ENCODE results near the gene TMEM107.

TMEM107 gene

DNA sequence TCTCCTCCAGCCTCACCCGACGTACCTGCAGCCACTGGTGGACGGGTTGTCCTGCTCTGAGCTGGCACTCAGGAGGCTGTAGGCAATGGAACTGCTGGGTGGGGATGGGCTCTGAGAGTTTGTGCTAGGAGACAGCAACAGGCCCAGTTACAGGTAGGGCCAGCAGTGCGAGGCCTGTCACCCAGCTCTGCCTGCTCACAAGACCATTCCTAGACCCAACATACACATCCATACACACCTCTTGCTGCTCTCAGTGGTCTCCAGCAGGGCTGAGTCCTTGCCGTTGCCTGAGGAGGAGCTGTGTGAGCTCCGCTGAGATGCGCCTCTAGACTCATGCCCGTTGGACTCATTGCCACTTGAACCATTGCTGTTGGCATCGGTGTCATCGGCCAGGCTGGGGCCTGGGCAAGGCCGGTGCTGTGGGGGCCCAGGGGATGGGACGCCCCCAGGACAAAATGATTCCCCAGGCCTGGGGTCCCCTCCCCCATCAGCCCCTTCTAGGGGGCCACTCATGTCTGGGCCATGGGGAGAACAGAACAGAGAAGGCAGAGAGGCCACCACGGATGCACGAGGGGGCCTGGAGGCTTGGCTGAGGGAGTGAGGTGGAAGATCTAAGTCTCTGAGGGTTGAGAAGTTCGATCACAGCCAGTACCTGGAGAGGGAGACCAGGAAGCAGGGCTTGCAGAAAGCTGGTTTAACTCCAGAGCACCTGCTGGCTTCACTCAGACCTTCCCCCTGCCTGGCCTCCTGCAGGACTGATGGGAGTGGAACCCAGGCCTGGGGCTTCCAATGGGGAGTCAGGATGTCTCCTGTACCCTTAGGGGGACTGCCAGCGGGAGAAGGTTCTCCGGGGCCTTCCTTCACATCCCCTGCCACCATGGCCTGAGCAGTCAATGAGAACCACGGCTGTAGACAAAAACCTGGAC lies 25.7 kb downstream of the TMEM107 start:
- DNase-seq (ENCODE audit: low read depth), result no peak

DNA sequence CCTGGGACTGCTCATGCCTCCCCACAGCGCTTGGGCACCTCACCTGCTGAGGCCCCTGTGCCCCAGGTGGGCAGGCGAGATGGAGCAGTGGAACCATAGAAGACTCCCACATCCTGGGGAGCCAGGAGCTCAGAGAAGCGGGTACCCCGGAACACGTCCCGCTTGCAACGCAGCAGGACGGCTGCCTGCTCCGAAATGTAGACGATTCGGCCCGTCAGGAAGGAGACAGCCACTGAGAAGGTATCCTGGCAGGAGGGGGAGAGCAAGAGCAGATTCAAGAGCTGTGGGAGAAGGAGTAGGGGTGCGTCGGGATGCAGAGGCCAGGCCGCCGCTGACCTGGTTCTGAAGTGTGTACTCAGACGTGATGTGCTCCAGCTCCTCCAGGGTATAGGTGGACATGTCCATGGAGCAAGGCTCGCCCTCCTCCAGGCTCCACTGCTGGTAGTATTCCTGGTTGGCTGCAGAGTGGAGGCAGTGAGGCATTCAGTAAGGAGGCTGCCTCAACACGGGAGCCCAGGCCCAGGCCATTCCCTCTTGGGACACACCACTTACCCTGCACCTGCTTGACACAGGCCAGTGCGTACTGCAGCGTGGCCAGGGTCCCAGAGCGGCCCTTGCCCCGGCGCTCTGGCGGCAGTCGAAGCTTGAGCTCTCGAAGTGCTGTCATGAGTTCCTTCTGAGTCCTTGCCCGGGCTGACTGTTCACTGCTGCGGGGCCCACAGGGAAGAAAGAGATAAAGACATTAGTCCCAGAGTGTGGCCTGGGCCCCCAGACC lies 26.6 kb downstream of the TMEM107 start:
- no peak for DNase-seq (ENCODE audit: low read depth)

DNA sequence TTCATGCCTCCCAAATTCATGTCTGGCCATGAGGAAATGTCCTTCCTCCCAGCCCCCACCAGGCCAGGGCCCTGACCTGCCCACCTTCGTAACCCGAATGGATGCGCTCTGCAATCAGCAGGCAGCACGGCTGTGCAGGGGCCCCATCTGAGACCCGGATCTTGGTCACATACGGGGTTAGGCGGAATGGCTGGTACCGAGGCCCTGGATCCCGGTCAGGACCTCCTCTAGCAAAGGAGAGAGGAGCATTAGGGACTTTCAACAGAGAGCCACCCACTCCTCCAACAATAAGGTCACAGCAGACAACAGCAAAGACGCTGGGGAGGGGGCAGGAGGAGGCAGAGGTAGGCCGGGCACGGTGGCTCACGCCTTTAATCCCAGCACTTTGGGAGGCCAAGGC lies 27.6 kb downstream of the TMEM107 start:
- no peak for DNase-seq (ENCODE audit: low read depth)

DNA sequence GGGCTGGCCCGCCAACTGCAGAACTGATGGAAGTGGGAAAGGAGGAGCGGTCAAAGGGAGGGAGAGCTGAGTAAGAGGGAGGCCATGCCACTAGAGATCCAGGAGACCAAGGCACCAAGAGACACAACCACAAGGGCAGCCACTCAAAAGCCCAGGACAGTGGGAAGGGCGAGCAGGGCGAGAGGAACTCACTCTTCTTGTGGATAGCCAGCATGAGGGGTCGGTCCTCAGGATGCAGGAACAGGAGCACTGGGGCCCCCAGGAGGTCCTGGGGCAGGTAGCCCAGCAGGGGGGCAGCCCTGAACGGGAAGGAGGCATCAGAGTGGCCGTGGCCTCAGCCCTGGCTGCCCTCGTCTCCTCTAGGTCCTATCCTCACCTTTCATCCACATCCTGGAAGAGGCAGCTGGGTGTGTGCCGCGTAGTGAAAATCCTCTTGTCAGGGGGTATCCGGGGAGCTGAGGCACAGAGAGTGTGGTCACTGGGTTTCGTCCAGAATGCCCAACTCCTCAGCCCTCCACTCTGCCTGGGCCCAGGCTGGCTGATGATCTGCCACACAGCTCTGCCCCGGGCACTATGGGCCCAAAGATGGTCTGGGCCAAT lies 28.3 kb downstream of the TMEM107 start:
- DNase-seq (ENCODE audit: low read depth), result no peak

DNA sequence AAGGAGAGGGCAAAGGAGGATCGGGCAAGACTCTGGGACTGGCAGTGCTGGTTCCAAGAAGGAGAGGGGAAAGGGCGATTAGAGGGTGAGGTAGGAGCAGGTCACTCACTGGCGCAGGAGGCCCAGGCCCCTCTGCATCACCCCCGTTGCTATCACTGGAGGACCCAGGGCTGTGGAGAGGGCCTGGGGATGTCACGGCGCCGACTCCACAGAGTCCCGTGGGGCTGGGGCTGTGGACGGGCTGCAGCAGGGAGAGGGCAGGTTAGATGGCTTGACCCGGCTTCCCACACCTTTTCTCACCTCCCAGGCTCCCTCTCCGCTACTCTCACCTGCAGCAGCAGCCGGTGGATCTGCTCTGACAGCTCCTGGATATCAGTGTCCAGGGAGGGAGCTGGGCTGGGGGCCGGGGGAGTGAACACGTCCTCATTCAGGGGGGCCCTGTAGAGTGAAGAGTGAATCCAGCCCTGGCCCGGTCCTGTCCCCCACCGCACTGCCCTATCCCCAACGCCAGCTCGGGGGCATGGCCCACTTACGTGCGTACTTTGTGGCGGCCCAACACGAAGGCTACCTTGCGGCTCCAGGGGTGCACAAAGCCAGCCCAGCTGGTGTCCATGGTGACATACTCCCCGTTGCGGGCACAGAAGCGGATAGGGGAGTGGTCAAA lies 28.9 kb downstream of the TMEM107 start:
- no peak for DNase-seq (ENCODE audit: low read depth)

DNA sequence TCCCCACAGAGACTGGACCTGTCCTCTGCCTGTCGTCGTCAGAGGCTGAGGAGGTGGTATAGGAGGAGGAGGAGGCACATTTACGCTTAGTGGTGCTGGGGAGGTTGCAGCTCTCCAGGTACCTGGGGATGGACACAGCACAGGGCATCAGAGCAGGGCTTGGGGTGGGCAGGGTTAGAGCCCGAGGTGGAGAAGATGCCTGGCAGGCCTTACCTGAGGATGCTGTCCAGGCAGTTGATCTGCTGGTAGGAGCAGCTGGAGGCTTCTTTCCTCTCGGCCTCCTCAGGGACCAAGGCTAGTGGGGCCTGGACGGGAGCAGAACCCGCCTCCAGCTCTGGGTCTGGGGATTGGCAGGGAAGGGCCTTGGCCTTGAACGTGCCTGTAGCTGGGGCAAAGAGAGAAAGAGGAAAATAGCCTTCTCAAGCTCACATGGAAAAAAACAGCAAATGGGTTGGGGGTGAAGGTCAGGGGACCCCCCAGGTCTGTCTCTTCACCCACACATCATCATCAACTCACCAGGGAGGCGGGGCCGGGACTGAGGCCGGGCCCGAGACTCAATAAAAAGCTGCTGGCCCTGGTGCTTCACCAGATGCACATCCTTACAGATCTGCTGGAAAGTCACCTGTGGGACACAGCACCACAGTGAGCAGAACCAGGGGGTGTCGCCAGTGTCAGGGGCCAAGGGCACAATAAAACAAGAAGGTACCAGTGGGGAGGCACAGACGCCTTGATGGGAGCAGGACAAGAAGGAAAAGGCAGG lies 29.6 kb downstream of the TMEM107 start:
- DNase-seq (ENCODE audit: low read depth), result no peak

DNA sequence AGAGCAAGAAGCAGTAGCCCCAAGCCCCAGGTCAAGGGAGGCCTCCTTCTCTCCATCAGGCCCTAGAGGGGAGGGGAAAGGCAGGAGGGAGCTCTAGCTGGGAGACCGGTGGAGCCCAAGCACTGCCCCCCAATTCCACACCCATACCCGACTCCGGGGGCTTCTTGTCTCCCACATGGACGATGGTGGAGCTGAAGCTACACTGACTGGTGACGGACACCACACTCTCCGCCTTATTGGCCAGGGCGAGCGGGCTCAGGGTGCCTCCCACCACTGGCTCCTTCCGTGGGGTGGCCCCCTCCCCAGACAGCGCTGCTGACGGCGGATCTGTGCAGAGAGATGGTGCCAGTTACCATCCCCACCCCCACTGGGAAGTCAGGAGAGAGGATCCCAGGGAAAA lies 30.4 kb downstream of the TMEM107 start:
- DNase-seq (ENCODE audit: low read depth), result no peak

DNA sequence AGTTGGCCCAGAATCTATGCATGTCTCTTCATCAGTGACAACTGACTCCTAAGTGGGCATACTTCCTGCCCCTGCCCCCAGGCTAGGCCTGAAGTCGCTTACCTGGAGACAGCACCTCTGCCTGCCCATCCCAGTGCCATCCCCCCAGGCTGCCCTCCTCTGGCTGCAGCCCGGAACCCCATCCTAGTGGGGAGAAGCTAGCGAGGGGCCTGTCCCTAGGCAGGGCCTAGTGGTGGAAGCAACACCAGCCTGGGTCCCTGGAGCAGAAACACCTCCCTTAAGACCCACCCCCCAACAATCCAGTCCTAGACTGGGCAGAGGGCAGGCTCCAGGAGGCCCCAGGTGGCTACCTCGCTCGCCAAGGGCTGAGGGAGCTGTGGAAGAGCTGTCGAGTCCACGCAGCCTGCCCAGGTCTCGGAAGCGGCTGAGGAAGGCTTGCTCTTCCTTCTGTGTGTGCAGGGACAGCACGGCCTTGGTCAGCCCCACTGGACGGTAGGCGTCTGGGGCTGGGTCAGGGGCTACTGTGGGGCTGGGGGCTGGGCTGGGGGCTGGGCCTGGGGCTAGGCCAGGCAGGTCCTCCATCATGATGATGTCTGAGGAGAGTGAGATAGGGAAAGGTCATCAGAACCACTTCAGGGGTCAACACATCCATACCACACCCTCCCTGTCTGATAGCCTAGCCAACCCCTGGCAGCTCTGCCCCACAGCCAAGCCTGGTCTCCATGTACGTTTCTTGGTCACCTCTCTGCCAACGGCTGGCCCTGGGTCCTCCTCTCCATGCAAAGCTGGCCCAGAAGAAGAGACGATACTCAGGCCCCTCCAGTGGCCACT lies 31.6 kb downstream of the TMEM107 start:
- DNase-seq (ENCODE audit: low read depth), result no peak

DNA sequence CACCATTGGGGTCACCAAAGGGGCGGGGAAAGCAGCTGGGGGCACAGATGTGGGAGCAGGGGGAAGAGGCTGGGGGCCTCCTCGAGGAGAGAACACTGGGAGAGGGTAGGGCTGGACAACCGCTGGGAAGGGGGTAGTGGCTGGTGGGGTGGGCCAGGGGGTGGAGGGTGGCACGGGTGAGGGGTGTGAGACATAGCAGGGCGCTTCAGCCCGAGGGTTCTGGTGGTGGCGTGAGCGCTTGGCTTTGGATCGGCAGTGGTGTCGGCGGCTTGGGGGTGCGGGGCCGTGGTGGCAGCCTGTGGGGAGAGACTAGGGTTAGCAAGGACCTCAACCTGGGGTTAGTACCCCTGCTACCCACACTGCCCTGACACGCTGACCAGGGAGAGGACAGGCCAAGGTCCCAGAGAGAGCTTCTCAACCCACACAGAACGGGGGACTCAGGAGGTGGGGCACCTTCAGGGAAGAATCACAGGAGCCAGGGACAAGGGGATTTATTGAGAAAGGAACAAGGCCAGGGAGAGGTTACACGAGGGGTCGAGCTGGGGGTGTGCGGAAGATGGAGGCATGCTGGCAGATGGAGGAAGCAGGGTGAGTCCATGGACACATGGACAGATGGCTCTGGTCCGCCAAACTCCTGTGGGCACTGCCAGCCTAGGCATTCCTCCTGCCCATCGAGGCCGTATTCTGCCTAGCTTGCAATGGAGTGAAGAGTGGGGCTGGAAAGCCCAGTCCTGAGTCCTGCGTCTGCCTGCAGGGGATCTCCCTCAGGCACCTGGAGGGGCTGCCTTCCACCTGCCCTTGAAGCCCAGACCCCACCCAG lies 32.4 kb downstream of the TMEM107 start:
- DNase-seq (ENCODE audit: low read depth), result no peak

DNA sequence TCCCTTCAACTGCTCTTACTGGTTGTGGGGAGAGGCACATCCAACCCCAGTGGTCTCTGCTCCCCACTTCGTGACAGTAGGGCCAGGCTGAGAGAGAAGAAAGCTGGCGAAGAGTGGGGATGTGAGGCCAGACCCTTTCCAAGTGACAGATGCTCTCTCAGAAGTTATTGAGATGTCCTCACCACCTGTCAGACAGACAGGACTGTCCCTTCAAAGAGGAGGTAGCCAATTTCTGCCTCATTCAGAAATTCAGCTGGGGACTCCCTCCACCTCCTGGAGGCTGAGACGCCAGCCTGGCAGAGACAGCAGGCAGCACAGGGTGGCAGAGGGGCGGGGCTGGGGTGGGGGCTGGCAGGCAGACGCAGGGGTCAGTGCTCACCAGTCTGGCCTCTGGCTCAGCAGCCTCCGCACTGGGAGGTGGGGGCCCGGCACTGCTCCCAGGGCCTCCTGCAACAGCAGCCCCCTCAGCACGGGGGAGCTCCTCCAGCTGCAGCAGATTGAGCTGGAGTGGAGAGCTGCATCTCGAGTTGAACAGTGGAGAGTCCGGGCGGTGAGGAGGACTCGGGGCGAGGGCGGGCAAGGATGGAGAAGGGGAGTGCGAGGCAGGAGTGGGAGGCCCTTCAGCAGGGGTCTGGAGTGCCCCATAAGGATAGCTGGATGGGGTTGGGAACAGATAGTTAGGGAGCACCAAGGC lies 33.1 kb downstream of the TMEM107 start:
- no peak for DNase-seq (ENCODE audit: low read depth)

DNA sequence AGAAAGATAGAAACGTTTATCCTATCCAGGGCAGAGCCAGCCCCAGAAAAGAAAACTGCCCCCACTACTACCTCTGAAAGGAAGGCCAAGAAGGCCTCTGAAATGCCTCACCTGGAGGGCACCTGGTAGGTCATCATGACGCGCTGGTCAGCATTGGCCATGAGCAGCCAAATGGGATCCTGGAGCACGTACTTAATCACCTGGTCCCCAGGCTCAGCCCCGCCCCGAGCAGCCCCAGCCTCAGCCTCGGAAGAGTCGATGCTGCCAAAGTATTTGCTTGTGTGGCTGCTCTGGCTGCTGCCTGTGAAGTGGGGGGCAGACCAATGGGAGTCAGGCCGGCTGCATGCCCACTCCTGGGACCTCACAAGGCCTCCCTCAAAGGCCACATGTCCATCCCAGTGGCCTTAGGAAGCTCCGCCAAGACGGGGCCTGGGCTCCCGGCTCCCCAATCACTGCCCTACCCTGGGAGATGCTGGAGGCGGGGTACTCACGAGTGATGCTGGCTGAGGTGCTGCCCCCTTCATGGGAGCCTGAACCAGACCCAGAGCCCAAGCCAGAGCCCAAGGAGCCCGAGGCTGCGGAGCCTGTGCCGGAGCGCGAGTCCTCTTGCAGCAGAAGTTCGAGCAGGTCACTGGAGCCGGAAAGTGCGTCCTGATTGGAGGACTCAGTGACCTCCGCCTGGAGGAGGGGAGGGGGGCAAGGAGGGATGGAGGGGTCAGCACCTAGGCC lies 33.9 kb downstream of the TMEM107 start:
- no peak for DNase-seq (ENCODE audit: low read depth)

DNA sequence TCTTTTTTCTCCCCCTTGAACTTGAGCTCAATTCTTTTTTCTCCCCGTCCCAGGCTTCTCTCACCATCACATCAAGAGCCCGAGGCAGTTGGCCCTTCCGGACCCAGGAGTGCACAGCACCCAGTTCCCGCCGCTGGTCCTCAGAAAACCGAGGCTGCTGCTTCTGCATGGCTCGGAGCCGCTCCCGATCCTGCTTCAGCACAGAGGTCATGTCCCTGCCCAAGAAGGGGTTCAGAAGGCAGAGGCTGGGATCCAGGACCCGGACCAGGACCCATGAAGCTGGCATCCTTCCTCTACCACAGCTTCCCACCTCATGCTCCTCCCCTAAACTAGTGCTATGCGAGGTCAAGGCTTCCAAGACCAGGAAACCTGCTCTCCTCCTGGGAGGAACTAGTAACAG lies 34.4 kb downstream of the TMEM107 start:
- DNase-seq (ENCODE audit: low read depth), result no peak

DNA sequence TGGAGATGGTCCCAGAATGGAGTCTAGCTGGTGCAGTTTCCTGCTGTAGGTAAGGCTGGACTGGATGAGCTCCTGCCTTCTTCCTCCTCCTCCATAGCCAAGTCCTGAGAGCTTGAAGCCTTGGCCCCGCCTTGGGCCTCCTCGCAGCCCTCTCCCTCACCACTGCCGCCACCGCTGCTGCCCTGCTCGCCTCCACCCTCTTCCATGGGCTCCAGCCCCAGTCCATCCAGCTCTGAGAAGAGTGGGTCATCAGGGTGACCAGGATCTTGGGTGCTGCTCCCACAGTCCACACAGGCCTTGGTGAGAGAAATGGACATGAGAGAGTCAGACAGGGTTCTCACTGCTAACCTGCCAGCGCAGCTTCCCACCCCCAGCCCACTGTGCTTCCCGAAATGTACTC lies 35.1 kb downstream of the TMEM107 start:
- no peak for DNase-seq (ENCODE audit: low read depth)

DNA sequence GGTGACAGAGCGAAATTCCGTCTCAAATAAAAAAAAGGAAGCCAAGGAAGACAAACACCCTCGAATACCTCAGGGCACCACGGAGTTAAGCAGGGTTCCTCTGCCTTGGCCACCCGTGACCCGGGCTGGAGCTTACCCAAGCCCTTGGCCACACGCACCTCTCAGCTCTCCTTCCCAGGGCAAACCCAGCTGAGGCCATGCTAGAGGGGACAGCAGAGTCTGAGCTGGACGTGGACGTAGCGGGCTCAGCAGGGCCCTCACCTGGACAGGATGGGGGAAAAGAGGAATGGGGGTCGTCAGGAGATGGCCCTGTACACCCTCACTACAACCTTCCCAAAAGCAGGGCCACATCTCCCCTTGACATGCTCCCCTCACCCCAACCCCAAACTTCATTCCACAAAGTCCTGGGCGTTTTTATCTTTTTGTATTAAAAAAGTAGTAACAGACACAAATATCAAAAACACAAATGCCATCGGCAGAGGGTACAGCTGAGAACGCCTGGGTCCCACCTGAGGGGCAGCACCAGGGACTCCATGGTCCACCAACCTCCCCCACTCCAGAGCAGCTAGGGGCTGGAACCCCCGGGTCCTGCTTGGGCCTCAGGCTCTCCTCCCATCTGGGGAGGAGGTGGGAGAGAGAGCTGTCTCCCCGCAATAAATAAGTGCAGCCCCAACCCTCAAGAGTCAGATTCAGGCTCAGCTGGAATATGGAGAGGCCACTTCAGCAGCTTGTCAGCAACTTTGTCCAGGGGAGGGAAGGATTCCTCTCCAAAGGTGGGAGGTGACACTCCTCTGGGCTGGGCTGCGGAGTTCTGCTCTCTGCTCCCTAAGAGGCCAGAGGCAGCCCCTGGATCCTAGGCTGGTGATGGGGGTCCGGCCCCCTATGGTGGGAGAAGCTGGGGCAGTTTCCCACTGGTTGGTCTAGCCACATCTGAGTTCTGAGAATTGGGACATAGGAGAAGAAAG lies 35.8 kb downstream of the TMEM107 start:
- no peak for DNase-seq (ENCODE audit: low read depth)

DNA sequence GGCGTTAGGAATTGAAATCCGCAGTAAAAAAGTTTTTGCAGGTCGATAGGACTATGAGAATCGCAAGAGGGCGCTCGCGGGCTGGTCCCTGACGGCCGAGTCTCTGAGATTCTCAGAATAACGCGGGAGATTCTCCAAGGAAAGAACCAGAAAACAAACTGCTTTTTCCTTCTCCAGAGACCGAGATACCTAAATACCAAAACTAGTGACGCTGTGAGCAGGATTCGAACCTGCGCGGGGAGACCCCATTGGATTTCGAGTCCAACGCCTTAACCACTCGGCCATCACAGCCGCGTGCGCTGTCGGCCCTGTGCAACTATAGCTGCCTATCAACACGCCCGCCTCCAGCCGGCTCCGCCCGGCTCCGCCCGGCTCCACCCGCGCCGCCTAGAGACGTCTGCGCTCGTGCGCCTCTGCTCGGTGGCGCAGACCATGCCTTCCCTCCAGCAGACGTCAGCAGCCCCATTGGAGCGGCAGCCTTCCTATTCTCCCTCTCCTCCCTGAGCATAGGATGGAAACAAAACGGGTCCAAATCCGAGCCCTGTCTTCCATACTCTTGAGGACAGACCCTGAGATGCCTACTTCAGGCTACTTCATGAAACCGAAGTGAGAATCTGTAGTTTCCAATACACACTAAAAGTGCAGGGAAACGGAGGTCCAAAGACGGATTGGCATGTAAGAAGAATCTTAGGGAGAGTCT lies 37.4 kb downstream of the TMEM107 start:
- peak; percentile 89 for DNase-seq (ENCODE audit: low read depth)

DNA sequence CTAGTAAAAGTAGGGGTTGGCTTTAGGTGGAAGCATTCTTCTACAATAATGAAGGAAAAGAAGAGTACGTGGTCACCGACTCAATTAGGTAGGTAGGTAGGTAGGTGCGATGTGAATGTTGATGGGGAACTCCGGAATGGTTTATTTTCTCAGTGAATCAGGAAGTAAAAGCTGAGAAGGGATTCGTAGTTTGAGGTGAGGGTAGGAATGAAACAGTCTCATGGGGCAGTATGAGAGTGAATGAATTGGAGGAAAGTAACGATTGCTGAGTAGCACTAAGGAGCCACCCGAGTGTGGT lies 37.9 kb downstream of the TMEM107 start:
- DNase-seq (ENCODE audit: low read depth), result no peak

Measured in stimulated activated CD4-positive, alpha-beta T cell treated with anti-CD3 and anti-CD28 coated beads, Interleukin-2, amount 100 ng/mL, for 4 hours (primary cell).